DMS153 (cell line): ENCODE data around the gene GALP.
"Not testable (repeated sequence)": the region's sequence is repeated elsewhere in the genome, so short reads cannot be mapped to it uniquely, and the experiment has no call there.

Experiments
- DNase-seq: peaks from one replicate; lab custom pipeline; 2025; lab: John Stamatoyannopoulos, UW

GALP gene

DNA sequence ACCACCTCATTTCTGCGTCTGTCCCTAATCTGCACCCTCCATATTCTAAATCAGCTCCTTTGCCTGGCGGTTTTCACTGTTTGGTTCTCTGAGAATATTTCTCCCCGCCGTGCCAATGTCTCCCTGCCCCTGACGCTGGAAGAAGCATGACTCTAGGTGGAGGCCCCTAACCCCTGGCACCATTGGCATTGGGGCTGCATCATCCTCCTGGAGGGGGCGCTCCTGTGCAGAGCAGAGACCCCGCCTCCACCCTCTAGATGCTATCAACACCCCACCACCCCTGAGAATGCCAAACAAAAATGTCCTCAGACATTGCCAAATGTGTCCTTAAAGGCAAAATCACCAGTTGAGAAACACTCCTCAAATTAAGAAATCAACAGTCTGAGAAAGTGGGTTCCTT lies 15.3 kb downstream of the GALP start:
- no peak for DNase-seq

DNA sequence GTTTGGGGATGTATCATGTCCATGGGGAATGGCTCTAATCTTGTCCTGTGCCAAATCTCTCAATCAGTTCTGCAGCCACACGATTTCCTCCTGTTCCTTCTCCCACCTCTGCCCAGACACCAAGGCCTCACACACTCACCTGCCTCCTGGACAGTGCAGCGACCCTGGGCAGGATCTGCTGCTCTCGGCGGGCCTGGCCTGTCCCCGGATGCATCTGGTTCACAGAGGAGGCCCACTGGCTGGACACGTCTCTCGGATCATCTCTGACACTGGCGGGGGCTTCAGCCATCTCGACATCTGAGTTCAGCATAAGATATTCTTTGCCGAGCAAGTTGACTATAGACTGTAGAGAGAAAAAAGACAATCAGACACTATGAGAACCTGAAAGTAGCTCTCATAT lies 15.9 kb downstream of the GALP start:
- no peak for DNase-seq

DNA sequence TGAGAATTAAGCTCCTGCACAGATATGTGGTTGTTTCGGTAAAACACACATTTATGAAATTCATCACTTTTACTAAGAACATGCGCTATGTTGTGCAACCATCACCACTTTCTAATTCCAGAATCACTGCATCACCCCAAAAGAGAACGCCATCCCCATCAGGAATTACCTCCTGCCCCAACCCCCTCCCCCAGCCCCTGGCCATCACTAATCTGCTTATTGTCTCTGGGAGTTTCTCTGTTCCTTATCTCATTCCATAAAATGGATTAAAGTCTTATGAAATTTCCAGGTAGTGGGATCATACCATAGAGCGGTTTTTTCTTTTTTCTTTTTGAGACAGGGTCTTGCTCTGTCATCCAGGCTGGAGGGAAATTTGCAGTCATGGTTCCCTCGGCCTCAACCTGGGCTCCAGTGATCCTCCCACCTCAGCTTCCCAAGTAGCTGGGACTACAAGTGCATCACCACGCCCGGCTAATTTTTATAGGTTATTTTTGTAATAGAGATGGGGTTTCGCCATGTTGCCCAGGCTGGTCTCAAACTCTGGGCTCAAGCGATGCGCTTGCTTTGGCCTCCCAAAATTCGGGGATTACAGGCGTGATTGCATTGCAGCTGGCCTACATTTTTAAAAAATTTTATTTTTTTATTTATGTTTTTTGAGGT lies 18.3 kb downstream of the GALP start:
- DNase-seq = no peak

DNA sequence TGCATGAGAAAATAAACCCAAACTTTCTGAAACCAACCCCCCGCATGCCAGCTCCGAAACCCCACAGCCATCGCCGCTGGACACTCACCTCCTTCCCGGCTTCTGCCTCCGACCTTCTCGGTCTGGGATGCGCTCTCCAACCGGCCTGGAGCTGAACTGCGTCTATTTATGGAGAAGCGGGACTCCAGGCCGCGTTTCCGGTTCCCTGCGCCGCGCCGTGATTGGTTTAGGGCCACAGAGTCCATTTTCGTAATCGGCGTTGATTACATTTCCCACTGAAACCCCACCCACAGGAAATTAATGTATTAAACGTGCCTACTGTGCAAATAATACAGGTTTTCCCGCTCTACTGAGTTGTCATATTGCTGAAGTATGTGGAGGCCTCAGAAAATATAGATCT lies 21.8 kb downstream of the GALP start, which contains the start of gene ZSCAN5B:
ZSCAN5B (minus strand) TSS at position 138 of the 400 bp plus-strand sequence. CDS start 4,731 bp downstream, outside the sequence.
- not testable (repeated sequence) for DNase-seq

DNA sequence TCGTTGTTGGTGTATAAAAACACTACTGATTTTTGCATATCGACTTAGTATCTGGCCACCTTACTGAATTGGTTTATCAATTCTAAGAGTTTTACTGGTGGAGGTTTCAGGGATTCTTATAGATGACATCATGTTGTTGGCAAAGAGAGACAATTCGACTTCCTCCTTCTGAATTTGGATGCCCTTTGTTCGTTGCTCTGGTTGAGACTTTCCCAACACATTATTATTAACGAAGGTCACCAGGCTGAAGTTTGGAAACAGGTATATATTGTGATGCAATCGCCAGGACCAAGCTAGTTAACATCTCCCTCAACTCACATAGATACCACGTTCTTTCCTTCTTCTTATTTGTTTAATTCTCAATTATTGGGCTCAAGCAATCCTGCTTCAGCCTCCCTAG lies 23.9 kb downstream of the GALP start:
- no peak for DNase-seq

DNA sequence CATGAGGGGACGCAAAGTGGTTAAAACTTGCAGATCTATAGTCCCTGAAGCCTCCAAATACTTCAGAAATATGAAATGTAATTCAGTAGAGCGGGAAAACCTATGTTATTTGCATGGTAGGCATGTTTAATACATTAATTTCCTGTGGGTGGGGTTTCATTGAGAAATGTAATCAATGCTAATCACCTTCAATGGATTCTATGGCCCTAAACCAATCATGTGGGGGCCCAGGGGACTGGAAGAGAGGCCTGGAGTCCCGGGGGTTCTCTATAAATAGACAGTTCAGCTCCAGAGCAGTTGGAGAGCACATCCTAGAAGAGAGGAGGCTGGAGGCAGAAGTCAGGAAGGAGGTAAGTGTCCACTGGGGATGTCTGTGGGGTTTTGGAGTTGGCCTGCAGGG lies 26.2 kb downstream of the GALP start, which contains the start of gene ZSCAN5C:
ZSCAN5C (plus strand) TSS at position 301 of the 400 bp plus-strand sequence. CDS start 3,641 bp downstream, outside the sequence.
- DNase-seq = no peak

DNA sequence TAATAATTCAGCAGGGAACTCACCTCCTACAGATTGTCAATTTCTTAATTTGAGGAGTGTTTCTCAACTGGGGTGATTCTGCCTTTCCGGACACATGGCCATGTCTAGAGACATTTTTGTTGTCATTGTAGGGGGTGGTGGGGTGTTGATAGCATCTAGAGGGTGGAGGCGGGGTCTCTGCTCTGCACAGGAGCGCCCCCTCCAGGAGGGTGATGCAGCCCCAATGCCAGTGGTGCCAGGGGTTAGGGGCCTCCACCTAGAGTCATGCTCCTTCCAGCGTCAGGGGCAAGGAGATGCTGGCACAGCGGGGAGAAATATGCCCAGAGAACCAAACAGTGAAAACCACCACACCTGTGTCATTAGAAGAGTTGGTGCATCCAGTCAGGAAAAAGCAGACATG lies 31.8 kb downstream of the GALP start:
- DNase-seq = not testable (repeated sequence)

DNA sequence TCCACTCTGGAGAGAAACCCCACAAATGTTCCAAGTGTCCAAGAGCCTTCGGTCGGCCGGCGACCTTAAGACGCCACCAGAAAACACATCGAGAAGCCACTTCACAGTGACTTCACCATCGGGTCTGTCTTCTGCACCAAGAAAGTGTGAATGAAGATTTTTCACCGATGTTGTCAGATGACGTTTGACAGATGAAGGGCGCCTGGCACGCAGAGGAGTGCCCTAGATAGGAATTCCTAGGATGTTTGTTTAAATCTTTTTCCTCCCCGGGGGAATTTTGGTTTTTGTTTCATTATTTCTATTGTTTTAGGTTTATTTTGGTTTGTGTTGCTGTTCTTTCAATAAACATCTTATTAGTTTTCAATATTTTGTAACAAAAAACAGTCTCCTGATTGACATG lies 33.3 kb downstream of the GALP start:
- DNase-seq = no peak

DNA sequence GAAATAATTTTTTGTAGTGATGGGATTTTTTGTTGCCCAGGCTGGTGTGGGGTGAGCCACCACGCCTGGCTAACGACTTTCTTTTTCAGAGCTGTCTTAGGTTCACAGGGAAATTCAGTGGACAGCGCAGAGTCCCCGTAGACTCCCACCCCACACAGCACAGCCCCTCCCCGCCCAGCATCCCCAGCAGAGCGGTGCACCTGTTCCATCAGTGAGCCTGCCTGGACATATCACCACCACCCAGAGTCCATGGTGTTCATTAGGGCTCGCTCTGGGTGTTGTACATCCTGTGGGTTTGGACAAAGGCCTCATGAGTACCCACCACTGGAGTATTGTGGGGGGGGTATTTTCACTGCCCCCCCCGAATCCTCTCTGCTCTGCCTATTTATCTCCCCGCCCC lies 34.2 kb downstream of the GALP start:
- not testable (repeated sequence) for DNase-seq

DNA sequence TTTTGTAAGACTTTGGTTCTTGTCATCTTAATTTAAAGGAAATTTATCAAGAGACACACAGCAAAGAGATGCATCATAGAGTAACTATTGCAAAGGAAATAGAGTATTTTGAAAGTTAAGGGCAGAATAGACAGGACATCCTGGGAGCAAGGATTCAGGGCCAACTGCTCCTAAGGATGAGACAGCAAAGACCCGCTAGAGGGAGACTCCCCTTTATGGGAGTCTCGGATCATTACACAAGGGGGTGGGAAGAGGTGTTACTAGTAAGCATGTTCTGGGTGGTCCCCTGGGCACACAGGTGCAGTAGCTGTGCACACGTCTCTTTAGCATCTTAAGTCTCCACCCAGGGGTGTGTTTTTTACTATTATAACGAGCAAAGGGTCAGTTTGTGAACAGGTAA lies 35.9 kb downstream of the GALP start:
- no peak for DNase-seq

DNA sequence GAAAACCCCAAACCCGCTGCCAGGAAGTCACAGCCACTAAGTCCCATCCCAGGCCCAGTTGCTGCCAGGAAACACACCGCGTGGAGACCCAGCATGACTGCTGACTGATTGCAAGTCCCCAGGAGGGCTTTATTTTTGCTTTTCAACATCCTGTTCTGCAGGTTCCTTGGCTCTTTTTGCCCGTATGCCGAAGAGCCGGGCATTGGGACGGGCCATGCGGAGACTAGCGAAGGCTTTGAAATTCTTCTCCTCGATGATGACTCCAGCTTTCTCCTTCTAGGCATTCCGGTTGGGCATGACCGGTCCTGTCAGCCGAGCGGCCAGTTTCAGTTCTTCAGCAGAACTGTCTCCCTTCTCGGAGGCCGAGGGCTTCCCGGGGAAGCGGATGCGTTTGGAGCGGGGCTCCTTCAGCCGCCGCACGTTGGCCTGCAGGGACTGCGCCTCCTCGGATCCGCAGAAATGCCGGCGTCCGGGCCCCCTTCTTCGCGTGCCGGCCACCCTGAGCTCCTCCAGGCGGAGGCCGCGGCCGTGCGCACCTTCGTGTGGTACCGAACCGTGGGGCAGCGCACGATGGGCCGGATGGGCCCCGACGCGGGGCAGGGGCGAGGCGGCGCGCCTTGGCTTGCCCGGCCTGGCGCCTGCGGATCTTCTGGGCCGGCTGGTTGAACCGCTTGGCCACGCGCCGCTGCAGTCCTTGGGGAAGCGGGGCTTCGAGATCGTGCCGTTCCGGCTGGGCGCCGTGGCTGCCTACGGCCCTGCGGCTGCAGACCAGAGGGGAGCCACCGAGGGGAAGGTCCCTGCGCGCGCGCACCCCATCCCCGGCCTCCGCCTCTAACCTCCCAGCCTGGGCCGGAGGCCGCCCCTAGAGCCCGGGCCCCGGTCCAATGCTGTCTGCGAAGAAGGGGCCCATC lies 41.5 kb downstream of the GALP start:
- DNase-seq = peak; percentile 12

DNA sequence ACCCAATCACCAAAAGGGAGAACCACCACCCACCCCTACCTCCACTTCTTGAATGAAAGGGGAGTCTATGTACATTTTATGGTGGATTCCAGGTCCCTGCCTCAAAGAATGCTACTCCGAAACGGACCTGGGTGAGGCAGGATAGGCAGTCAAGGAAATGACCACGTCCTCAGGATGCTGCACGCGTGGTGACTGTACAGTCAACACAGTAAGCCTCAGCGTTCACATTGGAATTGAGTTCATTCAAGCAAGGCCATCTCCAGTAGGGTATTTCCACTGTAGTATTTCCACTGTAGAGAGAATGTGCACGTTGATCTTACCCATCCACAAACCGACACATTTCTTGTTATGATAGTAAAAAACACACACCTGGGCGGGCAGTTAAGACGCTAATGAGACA lies 43.2 kb downstream of the GALP start:
- DNase-seq = no peak

DNA sequence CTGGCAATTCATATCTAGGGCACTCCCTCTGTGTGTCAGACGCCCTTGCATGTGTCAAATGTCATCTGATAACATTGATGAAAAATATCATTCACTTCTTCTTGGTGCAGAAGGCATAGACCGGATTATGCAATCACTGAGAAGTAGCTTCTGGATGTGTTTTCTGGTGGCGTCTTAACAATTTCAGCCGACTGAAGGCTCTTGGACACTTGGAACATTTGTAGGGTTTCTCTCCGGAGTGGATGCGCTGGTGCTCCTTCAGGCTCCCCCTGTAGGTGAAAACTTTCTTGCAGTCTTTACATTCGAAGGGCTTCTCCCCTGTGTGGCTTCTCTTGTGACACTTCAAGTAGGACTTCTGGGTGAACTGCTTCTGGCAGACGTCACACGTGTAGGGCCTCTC lies 45.6 kb downstream of the GALP start:
- DNase-seq = not testable (repeated sequence)

DNA sequence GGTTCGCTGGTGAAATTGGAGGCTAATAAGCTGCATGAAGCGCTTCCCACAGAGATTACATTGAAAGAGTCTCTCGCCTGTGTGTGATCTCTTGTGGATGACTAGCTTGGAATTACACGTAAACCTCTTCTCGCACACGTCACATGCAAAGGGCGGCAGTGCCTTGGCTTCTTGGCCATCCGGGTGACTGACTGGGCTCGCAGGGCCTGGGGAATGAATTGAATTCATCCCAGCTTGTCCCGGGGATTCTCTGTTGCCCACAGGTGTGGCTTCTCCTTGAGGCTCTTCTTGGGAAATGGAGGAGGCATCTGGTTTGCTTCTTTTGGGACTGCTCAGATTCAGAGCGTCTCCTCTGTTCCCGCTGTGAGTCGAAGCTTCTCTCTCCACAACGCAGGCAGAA lies 46.0 kb downstream of the GALP start:
- DNase-seq = no peak

DNA sequence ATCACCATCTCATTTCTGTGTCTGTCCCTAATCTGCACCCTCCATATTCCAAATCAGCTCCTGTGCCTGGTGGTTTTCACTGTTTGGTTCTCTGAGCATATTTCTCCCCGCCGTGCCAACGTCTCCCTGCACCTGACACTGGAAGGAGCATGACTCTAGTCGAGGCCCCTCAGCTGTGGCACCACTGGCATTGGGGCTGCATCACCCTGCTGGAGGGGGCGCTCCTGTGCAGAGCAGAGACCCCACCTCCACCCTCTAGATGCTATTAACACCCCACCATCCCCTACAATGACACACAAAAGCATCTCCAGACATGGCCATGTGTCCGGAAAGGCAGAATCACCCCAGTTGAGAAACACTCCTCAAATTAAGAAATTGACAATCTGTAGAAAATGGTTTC lies 47.1 kb downstream of the GALP start:
- DNase-seq = no peak

DNA sequence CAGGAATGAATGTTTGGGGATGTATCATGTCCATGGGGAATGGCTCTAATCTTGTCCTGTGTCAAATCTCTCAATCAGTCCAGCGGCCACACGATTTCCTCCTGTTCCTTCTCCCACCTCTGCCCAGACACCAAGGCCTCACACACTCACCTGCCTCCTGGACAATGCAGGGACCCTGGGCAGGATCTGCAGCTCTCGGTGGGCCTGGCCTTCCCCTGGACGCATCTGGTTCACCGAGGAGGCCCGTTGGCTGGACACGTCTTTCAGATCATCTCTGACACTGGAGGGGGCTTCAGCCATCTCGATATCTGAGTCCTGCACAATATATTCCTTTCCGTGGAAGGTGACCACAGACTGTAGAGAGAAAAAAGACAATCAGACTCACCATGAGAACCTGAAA lies 47.7 kb downstream of the GALP start:
- no peak for DNase-seq
